Measurements from ENCODE around the gene NENF. TPM values are rescaled to one million over a fixed set of nuclear protein-coding genes. Genes with fewer than 3 reads are reported as not detected.

The NENF gene
- polyA plus RNA-seq, 1 donor (not counting 4 experiments of a cell fraction or from before 2014, with no cell fraction given), result 65.6 TPM

DNA sequence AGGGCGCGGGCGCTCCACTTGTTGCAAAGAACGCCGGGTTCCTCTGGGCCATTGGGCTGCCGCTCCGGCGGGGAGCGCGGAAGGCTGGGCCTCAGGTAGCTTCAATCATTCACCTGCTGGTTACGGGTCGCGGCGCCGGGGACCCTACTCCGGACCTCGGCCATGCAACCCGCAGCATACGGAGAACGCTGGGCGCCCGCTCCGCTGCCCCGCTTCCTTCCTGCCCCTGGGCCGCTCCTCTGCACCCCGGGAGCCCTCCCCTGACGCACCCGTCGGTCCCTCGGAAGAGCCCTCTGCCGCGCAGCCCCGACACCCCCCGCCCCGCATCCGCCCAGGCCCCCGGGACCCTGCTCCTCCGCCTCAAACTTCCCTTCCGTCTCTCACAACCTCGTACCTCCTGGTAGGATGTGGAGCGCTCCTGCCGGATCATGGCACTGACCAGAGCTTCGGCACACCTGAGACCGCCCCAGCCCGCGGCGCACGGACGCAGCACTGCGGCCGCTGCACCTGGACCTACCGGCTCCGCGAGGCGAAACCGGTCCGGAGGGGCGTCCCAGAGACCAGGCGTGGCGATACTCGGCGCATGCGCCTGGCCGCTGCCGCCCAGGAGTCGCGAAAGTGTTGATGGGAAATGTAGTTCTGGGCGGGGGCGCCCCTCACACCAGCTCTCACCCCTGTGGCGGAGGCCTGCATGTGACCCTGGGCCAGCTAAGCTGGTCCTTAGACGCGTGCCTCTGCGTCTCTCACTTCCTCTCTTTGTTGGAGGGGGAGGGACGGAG lies 18.2 kb upstream of the NENF start, which contains the start of gene PACC1:
Gene PACC1 (minus strand): TSS at position 559 of the 779 bp plus-strand sequence. CDS start 129 bp downstream, at position 430.
- peak within 1 kb of the TSS; percentile 15 for H3K27ac ChIP-seq (ENCODE audit: control insufficient read depth, insufficient read depth, low read length)
- dilution Hi-C loops (cut with MboI; ENCODE audit: extremely low pct_ligation_motif_present, low sequenced_read_pairs), result no loop called here
- no peaks in the 10 kb centered on the region for H4K20me1 ChIP-seq (ENCODE audit: control insufficient read depth, extremely low read depth, insufficient read depth, low read length)
- DNase-seq (ENCODE audit: low read depth, low spot score), result peak; percentile 66
- peak within 1 kb of the TSS; percentile 76 for H3K4me2 ChIP-seq (ENCODE audit: control insufficient read depth, extremely low read depth, insufficient read depth, low read depth, low read length)
- H3K9me3 ChIP-seq (ENCODE audit: control insufficient read depth, low read depth, low read length), result no peaks in the 10 kb centered on the region
- no peak for FAIRE-seq
- peak within 1 kb of the TSS; percentile 76 to 81 (median 77) for H3K4me3 ChIP-seq (ENCODE audit: control insufficient read depth in 2 of 3, extremely low read depth in 1 of 3, insufficient read depth in 2 of 3, low read depth in 1 of 3, low read length in 3 of 3)
- H3K36me3 ChIP-seq (ENCODE audit: control insufficient read depth in 2 of 2, extremely low read depth in 1 of 2, insufficient read depth in 2 of 2, low read length in 2 of 2), result peaks cover 7 to 9% of the 10 kb centered on the region in 2 experiments
- no peaks in the 10 kb centered on the region for H3K27me3 ChIP-seq (ENCODE audit: control insufficient read depth, extremely low read depth, insufficient read depth, low read length)
- peaks cover 16% of the 10 kb centered on the region for H3K79me2 ChIP-seq (ENCODE audit: control insufficient read depth, insufficient read depth, low read length)
- H2AFZ ChIP-seq (ENCODE audit: control insufficient read depth, low read length), result peak within 1 kb of the TSS; percentile 82
- H3K9me1 ChIP-seq (ENCODE audit: control insufficient read depth, extremely low read depth, insufficient read depth, low read length), result no peaks in the 10 kb centered on the region
- peaks cover 8% of the 10 kb centered on the region for H3K4me1 ChIP-seq (ENCODE audit: control insufficient read depth, extremely low read depth, insufficient read depth, low read length)
- H3K9ac ChIP-seq (ENCODE audit: control insufficient read depth, extremely low read depth, insufficient read depth, low read length), result peak within 1 kb of the TSS; percentile 69
- TF ChIP-seq, protein P1, sequence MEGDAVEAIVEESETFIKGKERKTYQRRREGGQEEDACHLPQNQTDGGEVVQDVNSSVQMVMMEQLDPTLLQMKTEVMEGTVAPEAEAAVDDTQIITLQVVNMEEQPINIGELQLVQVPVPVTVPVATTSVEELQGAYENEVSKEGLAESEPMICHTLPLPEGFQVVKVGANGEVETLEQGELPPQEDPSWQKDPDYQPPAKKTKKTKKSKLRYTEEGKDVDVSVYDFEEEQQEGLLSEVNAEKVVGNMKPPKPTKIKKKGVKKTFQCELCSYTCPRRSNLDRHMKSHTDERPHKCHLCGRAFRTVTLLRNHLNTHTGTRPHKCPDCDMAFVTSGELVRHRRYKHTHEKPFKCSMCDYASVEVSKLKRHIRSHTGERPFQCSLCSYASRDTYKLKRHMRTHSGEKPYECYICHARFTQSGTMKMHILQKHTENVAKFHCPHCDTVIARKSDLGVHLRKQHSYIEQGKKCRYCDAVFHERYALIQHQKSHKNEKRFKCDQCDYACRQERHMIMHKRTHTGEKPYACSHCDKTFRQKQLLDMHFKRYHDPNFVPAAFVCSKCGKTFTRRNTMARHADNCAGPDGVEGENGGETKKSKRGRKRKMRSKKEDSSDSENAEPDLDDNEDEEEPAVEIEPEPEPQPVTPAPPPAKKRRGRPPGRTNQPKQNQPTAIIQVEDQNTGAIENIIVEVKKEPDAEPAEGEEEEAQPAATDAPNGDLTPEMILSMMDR (optimal IDR thresholded peaks at IDR 0.05 in 1 of 3, IDR thresholded peaks at IDR 0.05 in 1 of 3, conservative IDR thresholded peaks at IDR 0.05 in 1 of 3; ENCODE audit: extremely low read depth in 1 of 3, insufficient read depth in 2 of 3, low read length in 3 of 3), result no peak
- no peak for TF ChIP-seq EZH2 (IDR thresholded peaks at IDR 0.05; ENCODE audit: low read length)

DNA sequence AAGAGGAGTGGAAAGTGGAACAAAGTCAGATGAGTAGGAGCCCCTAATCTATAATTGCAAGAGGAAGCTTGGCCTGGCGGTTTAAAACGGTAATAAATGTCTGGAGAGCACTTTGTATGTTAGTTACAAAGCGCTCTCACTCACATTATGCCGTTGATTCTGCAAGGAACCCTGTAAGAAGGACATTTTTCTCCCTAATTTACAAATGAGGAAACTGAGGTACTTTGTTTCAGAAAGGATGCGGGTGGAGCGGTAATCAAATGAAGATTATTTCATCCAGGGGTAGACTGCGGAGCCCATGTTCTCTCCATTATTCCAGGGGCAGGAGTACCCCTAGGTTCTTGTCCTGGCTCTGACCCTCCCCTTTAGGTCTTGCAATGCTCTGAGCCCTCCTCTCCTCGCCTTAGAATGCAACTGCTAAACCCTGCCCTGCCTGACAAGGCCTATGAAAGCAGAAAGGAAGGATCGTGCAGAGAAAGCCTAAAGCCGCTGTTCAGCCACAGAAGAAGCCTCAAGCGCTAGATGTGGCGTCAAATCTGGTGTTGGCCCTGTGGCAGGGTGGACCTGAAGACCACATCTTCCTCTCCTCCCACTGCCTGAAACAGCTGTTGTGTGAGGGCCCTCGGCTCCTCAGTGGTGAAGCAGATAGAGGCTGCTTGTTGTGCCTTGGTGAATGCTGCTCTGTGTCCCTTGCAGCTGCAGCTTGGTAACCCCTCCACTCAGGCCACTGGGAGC lies 17.4 kb upstream of the NENF start:
- H4K20me1 ChIP-seq (ENCODE audit: control insufficient read depth, extremely low read depth, insufficient read depth, low read length), result no peaks in the 10 kb centered on the region
- DNase-seq (ENCODE audit: low read depth, low spot score), result no peak
- peak overlapping the region; percentile 77 for H2AFZ ChIP-seq (ENCODE audit: control insufficient read depth, low read length)
- dilution Hi-C loops (cut with MboI; ENCODE audit: extremely low pct_ligation_motif_present, low sequenced_read_pairs), result no loop called here
- no peaks in the 10 kb centered on the region for H3K9me1 ChIP-seq (ENCODE audit: control insufficient read depth, extremely low read depth, insufficient read depth, low read length)
- peaks cover 0 to 2% of the 10 kb centered on the region in 2 experiments for H3K36me3 ChIP-seq (ENCODE audit: control insufficient read depth in 2 of 2, extremely low read depth in 1 of 2, insufficient read depth in 2 of 2, low read length in 2 of 2)
- H3K4me2 ChIP-seq (ENCODE audit: control insufficient read depth, extremely low read depth, insufficient read depth, low read depth, low read length), result peak overlapping the region; percentile 67
- no peaks in the 10 kb centered on the region for H3K9me3 ChIP-seq (ENCODE audit: control insufficient read depth, low read depth, low read length)
- H3K9ac ChIP-seq (ENCODE audit: control insufficient read depth, extremely low read depth, insufficient read depth, low read length), result peak overlapping the region; percentile 69
- H3K4me1 ChIP-seq (ENCODE audit: control insufficient read depth, extremely low read depth, insufficient read depth, low read length), result peaks cover 8% of the 10 kb centered on the region
- TF ChIP-seq, protein P1 (optimal IDR thresholded peaks at IDR 0.05 in 1 of 3, IDR thresholded peaks at IDR 0.05 in 1 of 3, conservative IDR thresholded peaks at IDR 0.05 in 1 of 3; ENCODE audit: extremely low read depth in 1 of 3, insufficient read depth in 2 of 3, low read length in 3 of 3), result no peak
- no peak for TF ChIP-seq EZH2 (IDR thresholded peaks at IDR 0.05; ENCODE audit: low read length)
- H3K27me3 ChIP-seq (ENCODE audit: control insufficient read depth, extremely low read depth, insufficient read depth, low read length), result no peaks in the 10 kb centered on the region
- H3K4me3 ChIP-seq (ENCODE audit: control insufficient read depth in 2 of 3, extremely low read depth in 1 of 3, insufficient read depth in 2 of 3, low read depth in 1 of 3, low read length in 3 of 3), result peak overlapping the region in 1 of 3 experiments; percentile 77
- FAIRE-seq, result no peak
- peaks cover 16% of the 10 kb centered on the region for H3K79me2 ChIP-seq (ENCODE audit: control insufficient read depth, insufficient read depth, low read length)
- no peak overlapping the region for H3K27ac ChIP-seq (ENCODE audit: control insufficient read depth, insufficient read depth, low read length)

All from keratinocyte (primary cell).